GM12878 (cell line): ENCODE data around the gene GFRA1.

ENCODE experiments used
- CEBPB ChIP-seq, 2 experiments: fragments of 150-350 bp in 1 of 2; IDR thresholded peaks; 2 replicates each; pipeline ENCODE4 v1.6.1; 2012 to 2014; ENCODE audit warnings: low read depth in 2 of 2, low read length in 2 of 2, borderline replicate concordance in 1 of 2, inconsistent platforms in 1 of 2
- POLR2A ChIP-seq: IDR thresholded peaks from 2 replicates; pipeline ENCODE4 v1.6.1; 2011; ENCODE audit warnings: low read depth, mild to moderate bottlenecking, low read length
- POLR2AphosphoS2 ChIP-seq: IDR thresholded peaks from 2 replicates; pipeline ENCODE4 v1.6.1; 2011; ENCODE audit warnings: low read depth, mild to moderate bottlenecking, low read length, improper control_type of control experiment, moderate library complexity
- POLR2AphosphoS5 ChIP-seq: IDR thresholded peaks from 2 replicates; pipeline ENCODE4 v1.6.1; 2011; ENCODE audit warnings: mild to moderate bottlenecking, low read length, inconsistent platforms
- STAT3 ChIP-seq: IDR thresholded peaks from 2 replicates; pipeline ENCODE4 v1.6.1; 2011; ENCODE audit warnings: low read depth, low read length, improper control_type of control experiment
- SUZ12 ChIP-seq: fragments of 200-600 bp; sonication (generic); IDR thresholded peaks from one replicate; pipeline ENCODE4 v1.6.1; 2018; ENCODE audit warnings: antibody characterized with exemption, mild to moderate bottlenecking; ENCODE audit not compliant: unreplicated experiment
- TCF7 ChIP-seq: IDR thresholded peaks from 2 replicates; pipeline ENCODE4 v1.6.1; 2014; ENCODE audit warnings: antibody characterized with exemption, borderline replicate concordance
- YY1 ChIP-seq: IDR thresholded peaks from 2 replicates; pipeline ENCODE4 v1.6.1; 2011; ENCODE audit warnings: low read depth, mild to moderate bottlenecking, low read length
- ZNF384 ChIP-seq: IDR thresholded peaks from 2 replicates; pipeline ENCODE4 v1.6.1; 2012; ENCODE audit warnings: low read depth, mild to moderate bottlenecking, low read length, improper control_type of control experiment, borderline replicate concordance
- ZNF622 ChIP-seq: fragments of 450-650 bp; IDR thresholded peaks from 2 replicates; pipeline ENCODE4 v1.6.1; 2017; ENCODE audit warnings: mild to moderate bottlenecking, inconsistent platforms
- TF ChIP-seq, protein P1 (sequence below), 3 experiments: IDR thresholded peaks in 2 of 3; conservative IDR thresholded peaks in 1 of 3; 2 replicates each; pipeline ENCODE4 v1.5.1; 2011; ENCODE audit warnings: low read depth in 3 of 3, low read length in 3 of 3, mild to moderate bottlenecking in 3 of 3, control low read depth in 2 of 3, moderate library complexity in 2 of 3, inconsistent platforms in 1 of 3, mixed read lengths in 1 of 3; ENCODE audit not compliant: control insufficient read depth in 2 of 3, insufficient read depth in 1 of 3; ENCODE audit errors: extremely low read depth in 1 of 3
- TF ChIP-seq, protein P2 (sequence below): fragments of 450-650 bp; formaldehyde crosslinking; IDR thresholded peaks from 2 replicates; pipeline ENCODE4 v1.4.0; 2020; ENCODE audit warnings: mild to moderate bottlenecking, moderate library complexity
- TF ChIP-seq, protein P3 (sequence below): IDR thresholded peaks from 2 replicates; pipeline ENCODE4 v1.6.1; 2011; ENCODE audit warnings: low read depth, mild to moderate bottlenecking, low read length, moderate library complexity, borderline replicate concordance; ENCODE audit errors: extremely low read depth

DNA sequence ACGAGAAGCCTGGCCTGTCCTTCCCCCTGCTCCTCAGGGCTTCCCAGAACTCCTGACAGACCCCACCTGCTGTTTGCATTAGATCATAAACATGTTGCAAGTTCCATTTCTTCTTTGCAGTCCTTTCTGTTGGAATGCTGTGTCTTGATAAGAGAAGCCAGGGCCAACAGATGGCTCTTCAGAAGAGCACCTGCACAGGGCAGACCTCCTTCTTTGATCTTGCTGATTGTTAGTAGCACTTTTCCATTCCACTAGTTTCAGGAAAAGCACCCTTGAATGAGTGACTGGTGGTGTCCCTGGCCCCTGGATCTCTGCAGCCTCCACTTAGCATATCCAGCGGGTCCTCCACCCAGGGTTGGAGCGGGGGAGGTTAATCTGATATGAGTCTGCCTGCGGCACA, 243.2 kb downstream of the GFRA1 start:
- TF ChIP-seq ZNF384 (no peak), TCF7 (no peak), STAT3 (no peak), ZNF622 (no peak), POLR2A (no peak), CEBPB (IDR thresholded peaks at IDR 0.05; ENCODE audit: borderline replicate concordance in 1 of 2, low read depth in 2 of 2, low read length in 2 of 2) (no peak), YY1 (no peak), SUZ12 (no peak), POLR2AphosphoS5 (no peak), POLR2AphosphoS2 (no peak)
- TF ChIP-seq, protein P1, sequence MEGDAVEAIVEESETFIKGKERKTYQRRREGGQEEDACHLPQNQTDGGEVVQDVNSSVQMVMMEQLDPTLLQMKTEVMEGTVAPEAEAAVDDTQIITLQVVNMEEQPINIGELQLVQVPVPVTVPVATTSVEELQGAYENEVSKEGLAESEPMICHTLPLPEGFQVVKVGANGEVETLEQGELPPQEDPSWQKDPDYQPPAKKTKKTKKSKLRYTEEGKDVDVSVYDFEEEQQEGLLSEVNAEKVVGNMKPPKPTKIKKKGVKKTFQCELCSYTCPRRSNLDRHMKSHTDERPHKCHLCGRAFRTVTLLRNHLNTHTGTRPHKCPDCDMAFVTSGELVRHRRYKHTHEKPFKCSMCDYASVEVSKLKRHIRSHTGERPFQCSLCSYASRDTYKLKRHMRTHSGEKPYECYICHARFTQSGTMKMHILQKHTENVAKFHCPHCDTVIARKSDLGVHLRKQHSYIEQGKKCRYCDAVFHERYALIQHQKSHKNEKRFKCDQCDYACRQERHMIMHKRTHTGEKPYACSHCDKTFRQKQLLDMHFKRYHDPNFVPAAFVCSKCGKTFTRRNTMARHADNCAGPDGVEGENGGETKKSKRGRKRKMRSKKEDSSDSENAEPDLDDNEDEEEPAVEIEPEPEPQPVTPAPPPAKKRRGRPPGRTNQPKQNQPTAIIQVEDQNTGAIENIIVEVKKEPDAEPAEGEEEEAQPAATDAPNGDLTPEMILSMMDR (IDR thresholded peaks at IDR 0.05 in 2 of 3, conservative IDR thresholded peaks at IDR 0.05 in 1 of 3; ENCODE audit: control insufficient read depth in 2 of 3, extremely low read depth in 1 of 3, insufficient read depth in 1 of 3, low read depth in 3 of 3, low read length in 3 of 3) = no peak
- TF ChIP-seq, protein P2, sequence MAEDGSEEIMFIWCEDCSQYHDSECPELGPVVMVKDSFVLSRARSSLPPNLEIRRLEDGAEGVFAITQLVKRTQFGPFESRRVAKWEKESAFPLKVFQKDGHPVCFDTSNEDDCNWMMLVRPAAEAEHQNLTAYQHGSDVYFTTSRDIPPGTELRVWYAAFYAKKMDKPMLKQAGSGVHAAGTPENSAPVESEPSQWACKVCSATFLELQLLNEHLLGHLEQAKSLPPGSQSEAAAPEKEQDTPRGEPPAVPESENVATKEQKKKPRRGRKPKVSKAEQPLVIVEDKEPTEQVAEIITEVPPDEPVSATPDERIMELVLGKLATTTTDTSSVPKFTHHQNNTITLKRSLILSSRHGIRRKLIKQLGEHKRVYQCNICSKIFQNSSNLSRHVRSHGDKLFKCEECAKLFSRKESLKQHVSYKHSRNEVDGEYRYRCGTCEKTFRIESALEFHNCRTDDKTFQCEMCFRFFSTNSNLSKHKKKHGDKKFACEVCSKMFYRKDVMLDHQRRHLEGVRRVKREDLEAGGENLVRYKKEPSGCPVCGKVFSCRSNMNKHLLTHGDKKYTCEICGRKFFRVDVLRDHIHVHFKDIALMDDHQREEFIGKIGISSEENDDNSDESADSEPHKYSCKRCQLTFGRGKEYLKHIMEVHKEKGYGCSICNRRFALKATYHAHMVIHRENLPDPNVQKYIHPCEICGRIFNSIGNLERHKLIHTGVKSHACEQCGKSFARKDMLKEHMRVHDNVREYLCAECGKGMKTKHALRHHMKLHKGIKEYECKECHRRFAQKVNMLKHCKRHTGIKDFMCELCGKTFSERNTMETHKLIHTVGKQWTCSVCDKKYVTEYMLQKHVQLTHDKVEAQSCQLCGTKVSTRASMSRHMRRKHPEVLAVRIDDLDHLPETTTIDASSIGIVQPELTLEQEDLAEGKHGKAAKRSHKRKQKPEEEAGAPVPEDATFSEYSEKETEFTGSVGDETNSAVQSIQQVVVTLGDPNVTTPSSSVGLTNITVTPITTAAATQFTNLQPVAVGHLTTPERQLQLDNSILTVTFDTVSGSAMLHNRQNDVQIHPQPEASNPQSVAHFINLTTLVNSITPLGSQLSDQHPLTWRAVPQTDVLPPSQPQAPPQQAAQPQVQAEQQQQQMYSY (CRISPR knock-in tag) = no peak
- TF ChIP-seq, protein P3, sequence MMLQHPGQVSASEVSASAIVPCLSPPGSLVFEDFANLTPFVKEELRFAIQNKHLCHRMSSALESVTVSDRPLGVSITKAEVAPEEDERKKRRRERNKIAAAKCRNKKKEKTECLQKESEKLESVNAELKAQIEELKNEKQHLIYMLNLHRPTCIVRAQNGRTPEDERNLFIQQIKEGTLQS = no peak
